ENCODE data around the gene FLAD1.

FLAD1 gene

GRCh38 chr1:154962156-154962749 lies 20.9 kb upstream of the FLAD1 start:
- Histone ChIP-seq H3K9me3 (ENCODE audit: control insufficient read depth, low read length) (no peaks in the 10 kb centered on the region), H3K36me3 (ENCODE audit: control insufficient read depth, insufficient read depth, low read length, severe bottlenecking) (peaks cover 53% of the 10 kb centered on the region), H3K4me1 (ENCODE audit: control insufficient read depth, insufficient read depth, low read length) (peaks cover 22% of the 10 kb centered on the region), H3K27me3 (replicated peaks; ENCODE audit: control insufficient read depth, insufficient read depth, low read length) (no peaks in the 10 kb centered on the region), H3K9ac (ENCODE audit: low read length) (peak overlapping the region; percentile 96), H3K4me3 (ENCODE audit: low read length) (peak overlapping the region; percentile 88)
- peak; percentile 46 for DNase-seq (ENCODE audit: low read depth)

GRCh38 chr1:154962795-154963330 lies 20.3 kb upstream of the FLAD1 start:
- peaks cover 59% of the 10 kb centered on the region for H3K36me3 ChIP-seq (ENCODE audit: control insufficient read depth, insufficient read depth, low read length, severe bottlenecking)
- DNase-seq (ENCODE audit: low read depth): no peak
- peak overlapping the region; percentile 96 for H3K9ac ChIP-seq (ENCODE audit: low read length)
- peaks cover 27% of the 10 kb centered on the region for H3K4me1 ChIP-seq (ENCODE audit: control insufficient read depth, insufficient read depth, low read length)
- no peaks in the 10 kb centered on the region for H3K9me3 ChIP-seq (ENCODE audit: control insufficient read depth, low read length)
- peak overlapping the region; percentile 88 for H3K4me3 ChIP-seq (ENCODE audit: low read length)
- H3K27me3 ChIP-seq (replicated peaks; ENCODE audit: control insufficient read depth, insufficient read depth, low read length): no peaks in the 10 kb centered on the region

- H3K36me3 ChIP-seq (ENCODE audit: control insufficient read depth, insufficient read depth, low read length, severe bottlenecking): peaks cover 62% of the 10 kb centered on the region
- no peak for DNase-seq (ENCODE audit: low read depth)
Measured at GRCh38 chr1:154963643-154964042, 19.5 kb upstream of the FLAD1 start.

GRCh38 chr1:154964359-154964758 lies 18.8 kb upstream of the FLAD1 start:
- H3K9ac ChIP-seq (ENCODE audit: low read length): no peak overlapping the region

More at GRCh38 chr1:154963643-154964042, 19.5 kb upstream of the FLAD1 start:
- Histone ChIP-seq H3K4me3 (ENCODE audit: low read length) (no peak overlapping the region), H3K9ac (ENCODE audit: low read length) (peak overlapping the region; percentile 96), H3K4me1 (ENCODE audit: control insufficient read depth, insufficient read depth, low read length) (peaks cover 35% of the 10 kb centered on the region), H3K9me3 (ENCODE audit: control insufficient read depth, low read length) (no peaks in the 10 kb centered on the region), H3K27me3 (replicated peaks; ENCODE audit: control insufficient read depth, insufficient read depth, low read length) (no peaks in the 10 kb centered on the region)

GRCh38 chr1:154966111-154966510 lies 17.0 kb upstream of the FLAD1 start:
- H3K4me3 ChIP-seq (ENCODE audit: low read length): no peak overlapping the region
- peak overlapping the region; percentile 97 for H3K9ac ChIP-seq (ENCODE audit: low read length)
- H3K27me3 ChIP-seq (replicated peaks; ENCODE audit: control insufficient read depth, insufficient read depth, low read length): no peaks in the 10 kb centered on the region
- peaks cover 39% of the 10 kb centered on the region for H3K4me1 ChIP-seq (ENCODE audit: control insufficient read depth, insufficient read depth, low read length)
- H3K9me3 ChIP-seq (ENCODE audit: control insufficient read depth, low read length): no peaks in the 10 kb centered on the region
- DNase-seq (ENCODE audit: low read depth): no peak
- H3K36me3 ChIP-seq (ENCODE audit: control insufficient read depth, insufficient read depth, low read length, severe bottlenecking): peaks cover 60% of the 10 kb centered on the region

More at GRCh38 chr1:154964359-154964758, 18.8 kb upstream of the FLAD1 start:
- Histone ChIP-seq H3K4me1 (ENCODE audit: control insufficient read depth, insufficient read depth, low read length) (peaks cover 42% of the 10 kb centered on the region), H3K36me3 (ENCODE audit: control insufficient read depth, insufficient read depth, low read length, severe bottlenecking) (peaks cover 60% of the 10 kb centered on the region), H3K4me3 (ENCODE audit: low read length) (no peak overlapping the region), H3K27me3 (replicated peaks; ENCODE audit: control insufficient read depth, insufficient read depth, low read length) (no peaks in the 10 kb centered on the region), H3K9me3 (ENCODE audit: control insufficient read depth, low read length) (no peaks in the 10 kb centered on the region)
- DNase-seq (ENCODE audit: low read depth): no peak

DNA sequence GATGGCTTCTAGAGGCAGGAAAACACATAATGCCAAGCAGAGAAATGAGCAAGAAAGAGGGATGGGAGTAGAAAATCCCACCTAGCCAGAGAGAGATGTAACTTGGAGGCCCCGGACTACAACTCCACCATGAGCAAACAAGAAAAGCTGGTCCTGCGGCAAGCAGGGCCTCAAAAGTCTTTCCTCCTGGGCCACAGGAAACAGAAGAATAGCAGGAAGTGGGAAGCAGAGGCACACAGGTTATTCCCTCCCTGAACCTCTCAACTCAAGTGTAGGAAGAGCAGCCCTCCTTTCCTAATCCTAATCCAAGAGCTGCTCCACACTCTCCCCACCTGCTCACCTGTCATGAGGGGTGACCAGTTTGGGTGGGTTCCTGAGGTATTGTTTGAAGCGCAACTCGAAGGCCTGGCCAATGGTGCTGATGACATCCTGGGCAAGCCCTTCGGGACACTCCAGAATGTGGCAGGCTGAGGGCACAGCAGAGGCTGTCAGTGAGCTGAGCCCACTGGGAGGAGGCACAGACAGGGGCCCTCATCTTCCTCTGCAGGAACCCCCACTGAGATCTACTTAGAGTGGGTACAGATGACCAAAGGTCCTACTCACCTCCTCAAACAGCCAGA lies 15.7 kb upstream of the FLAD1 start:
- peaks cover 60% of the 10 kb centered on the region for H3K36me3 ChIP-seq (ENCODE audit: control insufficient read depth, insufficient read depth, low read length, severe bottlenecking)
- H3K9ac ChIP-seq (ENCODE audit: low read length): peak overlapping the region; percentile 97
- no peak overlapping the region for H3K4me3 ChIP-seq (ENCODE audit: low read length)
- no peak for DNase-seq (ENCODE audit: low read depth)
- H3K9me3 ChIP-seq (ENCODE audit: control insufficient read depth, low read length): no peaks in the 10 kb centered on the region
- H3K4me1 ChIP-seq (ENCODE audit: control insufficient read depth, insufficient read depth, low read length): peaks cover 50% of the 10 kb centered on the region
- no peaks in the 10 kb centered on the region for H3K27me3 ChIP-seq (replicated peaks; ENCODE audit: control insufficient read depth, insufficient read depth, low read length)

DNA sequence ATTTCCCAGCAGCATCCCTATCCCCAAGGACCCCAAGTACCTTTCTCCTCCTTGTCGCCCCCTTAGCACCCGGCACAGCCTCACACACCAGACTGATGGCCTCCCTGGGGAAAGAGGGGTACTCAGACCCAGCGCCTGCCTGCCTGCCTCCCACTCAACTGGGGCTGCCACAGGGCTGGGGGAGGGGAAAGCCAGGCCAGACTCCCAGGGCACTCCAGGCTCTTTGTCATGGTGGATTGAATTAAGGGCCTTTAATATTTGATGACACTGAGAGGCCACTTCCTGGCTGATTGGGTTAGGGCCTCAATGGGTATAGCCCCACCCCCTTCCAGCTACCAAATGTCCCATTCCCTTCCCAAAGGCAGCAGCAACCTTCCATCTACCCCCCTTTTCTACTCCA lies 14.4 kb upstream of the FLAD1 start:
- DNase-seq (ENCODE audit: low read depth): no peak
- Histone ChIP-seq H3K4me3 (ENCODE audit: low read length) (peak overlapping the region; percentile 92), H3K9ac (ENCODE audit: low read length) (peak overlapping the region; percentile 97)

GRCh38 chr1:154969246-154969645 lies 13.9 kb upstream of the FLAD1 start:
- peak overlapping the region; percentile 92 for H3K4me3 ChIP-seq (ENCODE audit: low read length)
- peaks cover 59% of the 10 kb centered on the region for H3K4me1 ChIP-seq (ENCODE audit: control insufficient read depth, insufficient read depth, low read length)
- H3K9me3 ChIP-seq (ENCODE audit: control insufficient read depth, low read length): no peaks in the 10 kb centered on the region
- H3K27me3 ChIP-seq (replicated peaks; ENCODE audit: control insufficient read depth, insufficient read depth, low read length): no peaks in the 10 kb centered on the region
- H3K36me3 ChIP-seq (ENCODE audit: control insufficient read depth, insufficient read depth, low read length, severe bottlenecking): peaks cover 42% of the 10 kb centered on the region
- H3K9ac ChIP-seq (ENCODE audit: low read length): peak overlapping the region; percentile 97
- no peak for DNase-seq (ENCODE audit: low read depth)

More for the DNA sequence above, 14.4 kb upstream of the FLAD1 start:
- H3K9me3 ChIP-seq (ENCODE audit: control insufficient read depth, low read length): no peaks in the 10 kb centered on the region
- no peaks in the 10 kb centered on the region for H3K27me3 ChIP-seq (replicated peaks; ENCODE audit: control insufficient read depth, insufficient read depth, low read length)
- H3K4me1 ChIP-seq (ENCODE audit: control insufficient read depth, insufficient read depth, low read length): peaks cover 59% of the 10 kb centered on the region
- H3K36me3 ChIP-seq (ENCODE audit: control insufficient read depth, insufficient read depth, low read length, severe bottlenecking): peaks cover 47% of the 10 kb centered on the region

DNA sequence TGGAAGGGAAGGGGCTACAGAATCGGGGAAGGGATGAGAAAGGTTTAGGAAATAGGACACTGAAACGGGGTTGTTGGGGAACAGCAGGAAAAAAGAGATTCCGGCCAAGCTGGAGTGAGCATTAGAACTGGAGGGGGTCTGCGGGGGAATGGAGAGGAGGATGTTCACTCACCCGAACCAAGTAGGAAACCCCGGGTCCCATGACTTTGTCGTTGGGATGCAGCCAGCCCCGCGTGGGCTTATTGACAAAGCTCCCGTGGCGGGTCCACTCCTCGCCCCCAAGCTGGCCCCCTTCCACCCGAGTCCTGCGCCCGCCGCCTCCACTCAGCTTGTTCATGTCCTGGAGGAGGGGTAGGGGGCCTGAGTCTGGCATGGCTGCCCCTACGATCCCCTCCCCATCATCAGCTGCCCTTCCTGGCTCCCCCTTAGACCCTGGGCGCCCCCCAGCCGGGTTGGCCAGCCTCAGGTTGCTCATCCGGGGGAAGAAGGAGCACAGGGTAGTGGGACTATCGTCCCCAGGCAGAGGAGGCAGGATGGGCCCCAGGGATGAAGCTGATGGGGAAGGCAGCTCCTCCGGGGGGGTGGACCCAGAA lies 13.2 kb upstream of the FLAD1 start:
- Histone ChIP-seq H3K9me3 (ENCODE audit: control insufficient read depth, low read length) (no peaks in the 10 kb centered on the region), H3K4me1 (ENCODE audit: control insufficient read depth, insufficient read depth, low read length) (peaks cover 55% of the 10 kb centered on the region), H3K36me3 (ENCODE audit: control insufficient read depth, insufficient read depth, low read length, severe bottlenecking) (peaks cover 35% of the 10 kb centered on the region), H3K4me3 (ENCODE audit: low read length) (peak overlapping the region; percentile 92), H3K27me3 (replicated peaks; ENCODE audit: control insufficient read depth, insufficient read depth, low read length) (no peaks in the 10 kb centered on the region), H3K9ac (ENCODE audit: low read length) (peak overlapping the region; percentile 97)
- DNase-seq (ENCODE audit: low read depth): peak; percentile 50

GRCh38 chr1:154970631-154971340 lies 12.4 kb upstream of the FLAD1 start, which contains the start of gene SHC1:
Gene SHC1, minus strand, starts transcription at chr1:154970747. Its CDS starts 221 bp downstream, at chr1:154970526.
- Histone ChIP-seq H3K9ac (ENCODE audit: low read length) (peak within 1 kb of the TSS; percentile 97), H3K36me3 (ENCODE audit: control insufficient read depth, insufficient read depth, low read length, severe bottlenecking) (peaks cover 27% of the 10 kb centered on the region), H3K4me3 (ENCODE audit: low read length) (peak within 1 kb of the TSS; percentile 92), H3K9me3 (ENCODE audit: control insufficient read depth, low read length) (no peaks in the 10 kb centered on the region), H3K4me1 (ENCODE audit: control insufficient read depth, insufficient read depth, low read length) (peaks cover 57% of the 10 kb centered on the region), H3K27me3 (replicated peaks; ENCODE audit: control insufficient read depth, insufficient read depth, low read length) (no peaks in the 10 kb centered on the region)
- DNase-seq (ENCODE audit: low read depth): peak; percentile 98

Measured in adipocyte (in vitro differentiated cells).